Smooth muscle cell of bladder (primary cell): Measurements from ENCODE around the gene PET117. TPM values are rescaled to one million over a fixed set of nuclear protein-coding genes. Genes with fewer than 3 reads are reported as not detected.

Experiments
- total RNA-seq: library from RNA; depleted of rRNA; stranded (reverse); fragments of >200 nt; gene quantifications from 2 replicates; pipeline ENCODE4 v1.2.3, GENCODE V29; 2014

Gene PET117, protein sequence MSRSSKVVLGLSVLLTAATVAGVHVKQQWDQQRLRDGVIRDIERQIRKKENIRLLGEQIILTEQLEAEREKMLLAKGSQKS
- 8.5 and 11.1 TPM in 2 replicates for total RNA-seq

DNA sequence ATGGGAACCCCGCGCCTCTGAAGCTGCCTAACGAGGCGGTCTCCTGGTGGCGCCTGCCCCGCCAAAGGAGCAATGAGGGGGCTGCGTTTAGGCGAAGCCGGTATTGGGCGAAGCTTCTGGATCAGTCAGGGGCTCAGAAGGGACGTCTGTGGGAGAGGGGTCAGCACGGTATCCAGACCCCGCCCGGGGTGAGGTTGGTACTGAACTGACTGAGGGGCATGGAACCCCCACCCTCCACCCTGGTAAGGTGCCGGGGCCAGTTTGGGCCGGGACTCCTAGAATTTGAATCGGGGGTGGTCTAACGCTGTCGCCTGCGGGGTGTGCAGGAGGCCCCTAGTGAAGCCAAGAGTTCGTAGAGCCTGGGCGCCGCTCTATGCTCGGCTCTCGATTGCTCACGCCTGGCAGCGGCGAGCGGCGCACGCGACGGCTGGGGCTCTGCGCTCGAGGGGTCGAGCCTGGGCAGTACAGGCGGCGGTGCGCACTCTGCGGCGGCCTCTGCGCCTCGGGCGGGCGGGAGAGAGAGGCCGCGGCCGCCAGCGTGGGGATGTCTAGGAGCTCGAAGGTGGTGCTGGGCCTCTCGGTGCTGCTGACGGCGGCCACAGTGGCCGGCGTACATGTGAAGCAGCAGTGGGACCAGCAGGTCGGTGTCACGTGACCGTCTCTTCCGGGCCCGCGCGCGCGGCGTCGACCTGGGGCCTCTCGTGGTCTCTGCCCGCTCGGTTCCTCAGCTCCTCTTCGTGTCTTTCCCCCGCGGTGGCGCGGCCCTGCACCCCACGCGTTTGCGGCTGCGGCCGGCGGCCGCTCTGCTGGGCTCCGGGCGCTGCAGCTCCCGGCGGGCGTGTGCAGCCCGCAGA is at the start of gene PET117, which contains the start of gene KAT14:
Gene PET117 (plus strand): TSS at position 452 of the 854 bp plus-strand sequence. CDS start 93 bp downstream, at position 545.
Gene KAT14 (plus strand): TSS at position 452 of the 854 bp plus-strand sequence. CDS start 4,798 bp downstream, outside the sequence.

Other genes with a start within 250 kb of the PET117 start
- gene SNX5, start 169.1 kb upstream of the PET117 start, total RNA-seq = 83.0 and 86.0 TPM in 2 replicates
- 5.0 and 6.7 TPM in 2 replicates for gene MGME1, start 168.8 kb upstream of the PET117 start, total RNA-seq
- not detected in 2 replicates for gene OVOL2, start 79.9 kb upstream of the PET117 start, total RNA-seq
- gene KAT14, start within 50 bp of the PET117 start, total RNA-seq = 15.9 and 19.1 TPM in 2 replicates
- 23.8 and 25.3 TPM in 2 replicates for gene ZNF133, start 150.7 kb downstream of the PET117 start, total RNA-seq